HG03039 (cell line): Measurements from ENCODE around the gene OR2L13.
"Not testable (repeated sequence)": the region's sequence is repeated elsewhere in the genome, so short reads cannot be mapped to it uniquely, and the experiment has no call there.

Experiments
- ATAC-seq: cut with Tn5 transposase; IDR thresholded peaks from one replicate; pipeline ENCODE4 v1.9.1; 2021; ENCODE audit warnings: mild to moderate bottlenecking, moderate library complexity; ENCODE audit not compliant: unreplicated experiment

Gene OR2L13, protein sequence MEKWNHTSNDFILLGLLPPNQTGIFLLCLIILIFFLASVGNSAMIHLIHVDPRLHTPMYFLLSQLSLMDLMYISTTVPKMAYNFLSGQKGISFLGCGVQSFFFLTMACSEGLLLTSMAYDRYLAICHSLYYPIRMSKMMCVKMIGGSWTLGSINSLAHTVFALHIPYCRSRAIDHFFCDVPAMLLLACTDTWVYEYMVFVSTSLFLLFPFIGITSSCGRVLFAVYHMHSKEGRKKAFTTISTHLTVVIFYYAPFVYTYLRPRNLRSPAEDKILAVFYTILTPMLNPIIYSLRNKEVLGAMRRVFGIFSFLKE

DNA sequence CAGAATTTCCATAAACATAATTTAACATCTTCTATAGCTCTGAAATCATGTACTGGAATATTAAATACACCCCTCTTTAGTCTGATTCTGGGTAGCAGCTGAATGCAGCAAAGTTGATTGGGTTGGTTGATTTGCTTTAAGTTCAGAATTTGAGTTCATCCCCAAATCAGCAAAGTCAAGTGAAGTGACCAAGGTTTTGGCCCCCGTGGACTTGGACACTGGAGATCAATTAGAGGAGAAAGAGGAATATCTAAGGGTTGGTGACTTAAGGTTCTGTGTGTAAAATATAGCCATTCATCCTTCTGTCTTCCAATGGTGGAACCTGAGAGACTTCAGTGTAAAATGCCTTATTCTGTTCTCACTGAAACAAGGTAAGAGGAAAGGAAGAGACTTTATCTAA is at the start of gene OR2L13:
TSS of gene OR2L13 (plus strand) at position 301 of the 400 bp plus-strand sequence. CDS start 4,192 bp downstream, outside the sequence.
- no peak for ATAC-seq

DNA sequence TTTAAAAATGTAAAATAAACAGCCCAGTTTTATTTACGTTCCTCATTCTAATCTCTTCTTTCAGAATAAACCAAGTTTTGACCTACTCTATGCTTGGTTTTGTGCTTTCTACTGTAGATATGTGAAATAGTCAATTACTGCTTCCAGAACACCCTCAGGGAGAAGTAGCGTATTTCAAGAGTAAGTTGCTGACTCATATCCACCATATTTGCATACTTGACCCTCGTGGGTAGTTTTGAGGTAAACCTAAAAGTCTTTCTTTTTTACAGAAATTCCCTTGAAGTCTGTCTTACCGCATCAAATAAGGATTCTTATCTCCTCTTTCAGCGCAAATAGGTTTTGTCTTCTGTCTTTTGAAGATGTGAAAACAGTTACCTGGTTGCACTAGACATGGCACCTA is 49.8 kb upstream of the OR2L13 start:
- ATAC-seq, result no peak

DNA sequence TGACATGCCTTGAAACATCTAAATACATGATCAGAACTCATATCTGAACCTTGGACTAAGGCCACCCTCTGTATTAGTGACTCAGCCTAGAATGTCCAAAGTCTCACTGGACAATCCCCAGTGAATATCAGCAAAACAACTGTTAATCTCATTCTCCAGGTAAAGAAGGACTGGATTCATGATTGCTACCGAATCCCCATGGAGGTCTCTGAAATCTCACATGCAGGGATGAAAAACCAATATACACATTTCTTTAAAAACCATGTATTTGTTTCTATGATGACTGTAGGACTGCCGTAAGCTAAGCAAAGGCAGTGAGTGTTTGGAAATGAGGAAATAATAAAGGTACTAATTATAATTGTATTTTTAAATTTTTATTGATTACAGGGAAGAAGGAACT is 48.4 kb upstream of the OR2L13 start, which contains the start of gene OR2L3:
TSS of gene OR2L3 (plus strand) at position 301 of the 400 bp plus-strand sequence. CDS start 13,846 bp downstream, outside the sequence.
- no peak for ATAC-seq

DNA sequence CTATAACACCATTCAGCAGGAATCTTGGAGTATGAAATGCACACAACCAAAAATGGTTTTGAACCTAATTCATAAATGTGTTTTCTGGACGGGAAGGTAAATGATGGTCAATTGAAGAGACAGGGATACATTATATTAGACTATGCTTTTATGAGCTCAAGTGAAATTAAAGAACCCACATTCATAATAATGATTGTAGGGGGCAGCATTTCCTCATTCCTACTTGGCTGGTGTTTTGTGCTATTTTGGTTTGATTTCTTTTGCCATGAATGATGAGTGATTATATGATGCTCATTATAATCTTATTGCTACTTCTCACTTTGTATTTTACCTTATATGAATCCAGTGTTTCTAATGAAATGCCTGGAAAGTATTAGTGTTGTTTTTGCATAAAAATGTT is 48.0 kb upstream of the OR2L13 start:
- ATAC-seq, result no peak

DNA sequence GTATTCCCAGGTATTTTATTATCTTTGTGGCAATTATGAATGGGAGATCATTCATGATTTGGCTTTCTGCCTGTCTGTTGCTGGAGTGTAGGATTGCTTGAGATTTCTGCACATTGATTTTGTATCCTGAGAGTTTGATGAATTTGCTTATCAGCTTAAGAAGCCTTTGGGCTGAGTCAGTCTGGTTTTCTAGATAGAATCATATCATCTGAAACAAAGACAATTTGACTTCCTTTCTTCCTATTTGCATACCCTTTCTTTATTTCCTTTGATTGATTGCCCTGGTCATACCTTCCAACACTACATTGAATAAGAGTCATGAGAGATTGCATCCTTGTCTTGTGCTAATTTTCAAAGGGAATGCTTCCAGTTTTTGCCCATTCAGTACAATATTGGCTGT is 40.3 kb upstream of the OR2L13 start:
- no peak for ATAC-seq

DNA sequence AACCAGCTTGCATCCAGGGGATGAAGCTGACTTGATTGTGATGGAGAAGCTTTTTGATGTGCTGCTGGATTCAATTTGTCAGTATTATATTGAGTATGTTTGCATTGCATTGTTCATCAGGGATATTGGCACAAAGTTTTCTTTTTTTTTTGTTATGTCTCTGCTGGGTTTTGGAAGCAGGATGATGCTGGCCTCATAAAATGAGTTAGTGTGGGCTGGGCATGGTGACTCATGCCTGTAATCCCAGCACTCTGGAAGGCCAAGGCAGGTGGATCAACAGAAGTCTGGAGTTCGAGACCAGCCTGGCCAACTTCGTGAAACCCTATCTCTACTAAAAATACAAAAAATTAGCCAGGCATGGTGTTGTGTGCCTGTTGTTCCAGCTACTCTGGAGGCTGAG is 39.7 kb upstream of the OR2L13 start:
- no peak for ATAC-seq

DNA sequence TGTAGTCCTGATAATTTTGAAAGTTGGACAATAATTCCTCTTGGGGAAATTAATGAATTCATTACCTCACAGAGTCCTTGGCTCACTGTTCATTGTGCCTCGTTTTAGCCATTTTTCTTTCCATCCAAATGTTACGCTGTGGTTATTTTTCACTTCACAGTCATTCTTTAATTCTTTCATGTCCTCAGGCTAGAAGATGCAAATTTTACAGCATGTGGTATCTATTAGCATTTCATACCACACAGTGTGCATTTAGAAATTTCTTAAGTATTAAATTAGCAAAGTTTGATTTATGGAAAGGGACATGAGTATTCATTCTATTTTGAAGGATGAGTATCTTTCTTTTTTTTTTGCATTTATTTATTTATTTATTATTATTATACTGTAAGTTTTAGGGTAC is 29.9 kb upstream of the OR2L13 start:
- ATAC-seq, result no peak

DNA sequence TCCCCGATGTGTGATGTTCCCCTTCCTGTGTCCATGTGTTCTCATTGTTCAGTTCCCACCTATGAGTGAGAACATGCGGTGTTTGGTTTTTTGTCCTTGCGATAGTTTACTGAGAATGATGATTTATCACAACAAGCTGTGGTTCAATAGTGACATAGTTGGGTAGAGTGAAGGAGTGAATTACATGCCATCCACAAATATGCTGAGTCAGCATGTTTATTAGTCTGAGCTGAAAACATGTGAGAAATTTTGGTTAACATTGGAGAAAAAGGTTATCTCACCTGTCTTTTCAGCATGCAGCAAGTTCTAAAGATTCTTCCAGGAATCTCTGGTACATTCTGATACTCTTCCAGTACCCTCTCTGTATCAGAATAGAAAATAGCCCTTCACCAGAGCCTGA is 29.4 kb upstream of the OR2L13 start:
- ATAC-seq, result no peak

DNA sequence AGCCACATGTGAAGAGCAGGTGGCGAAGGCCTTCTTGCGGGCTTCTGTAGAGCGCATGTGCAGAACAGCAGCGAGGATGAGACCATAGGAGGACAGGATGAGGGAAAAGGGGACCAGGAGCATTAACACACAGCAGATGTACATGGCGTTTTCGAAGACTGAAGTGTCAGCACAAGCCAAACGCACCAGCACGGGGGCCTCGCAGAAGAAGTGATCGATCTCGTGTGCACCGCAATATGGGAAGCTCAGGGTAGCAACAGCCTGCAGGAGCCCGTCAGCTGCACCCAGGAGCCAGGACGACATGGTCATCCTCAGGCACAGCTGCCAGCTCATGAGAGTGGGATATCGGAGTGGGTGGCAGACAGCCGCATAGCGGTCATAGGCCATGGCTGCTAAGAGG is 11.1 kb upstream of the OR2L13 start:
- ATAC-seq, result not testable (repeated sequence)

DNA sequence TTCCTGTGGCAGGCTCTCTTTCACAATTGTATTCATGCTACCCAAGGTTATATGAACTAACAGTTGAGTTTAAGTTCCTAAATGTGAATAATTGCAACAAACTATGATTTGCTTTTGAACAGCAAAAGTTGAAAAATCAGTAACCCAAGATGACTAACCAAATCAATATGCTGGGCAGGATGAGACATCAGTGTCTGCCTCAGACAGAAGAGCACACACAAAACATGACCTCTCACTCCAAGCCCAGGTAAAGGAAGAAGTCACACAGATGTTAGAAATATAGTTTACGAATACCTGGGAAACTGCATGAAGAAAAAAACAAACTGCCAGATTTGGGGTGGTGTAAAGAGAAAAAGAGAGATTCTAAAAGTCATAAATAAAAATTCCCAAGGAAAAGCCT is 3.5 kb downstream of the OR2L13 start:
- ATAC-seq, result no peak

DNA sequence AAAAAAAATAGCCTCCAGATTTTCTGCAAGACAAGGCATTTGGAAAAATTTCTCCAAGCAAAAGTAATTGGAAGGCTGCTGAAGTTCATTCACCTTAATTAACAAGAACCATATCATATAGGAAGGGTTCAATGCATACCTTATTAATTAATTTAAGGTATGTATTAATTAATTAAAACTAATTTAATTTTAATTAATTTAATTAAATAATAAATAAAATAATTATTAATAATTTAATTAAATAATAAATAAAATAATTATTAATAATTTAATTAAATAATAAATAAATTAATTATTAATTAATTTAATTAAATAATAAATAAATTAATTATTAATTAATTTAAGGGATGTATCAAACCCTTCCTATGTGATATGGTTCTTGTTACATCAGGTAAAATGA is 7.9 kb downstream of the OR2L13 start:
- no peak for ATAC-seq

DNA sequence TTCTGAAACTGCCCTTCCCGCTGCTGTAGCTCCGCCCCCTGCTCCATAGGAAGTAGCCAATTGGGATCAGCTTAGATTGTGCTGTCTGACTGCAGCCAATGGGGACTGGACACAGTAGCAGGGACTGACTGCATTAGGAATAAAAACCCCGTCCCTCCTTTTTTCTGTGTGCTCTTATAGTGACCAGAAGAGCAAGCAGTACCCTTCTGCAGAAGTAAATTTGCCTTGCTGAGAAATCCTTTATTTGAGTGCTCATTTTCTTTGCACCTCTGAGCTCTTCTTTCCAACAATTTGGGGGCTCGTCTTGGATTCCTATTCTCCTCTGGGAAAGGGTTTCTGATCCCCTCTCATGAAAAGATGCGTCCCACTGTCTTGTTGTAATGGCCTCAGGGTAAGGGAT is 16.2 kb downstream of the OR2L13 start:
- ATAC-seq, result no peak

DNA sequence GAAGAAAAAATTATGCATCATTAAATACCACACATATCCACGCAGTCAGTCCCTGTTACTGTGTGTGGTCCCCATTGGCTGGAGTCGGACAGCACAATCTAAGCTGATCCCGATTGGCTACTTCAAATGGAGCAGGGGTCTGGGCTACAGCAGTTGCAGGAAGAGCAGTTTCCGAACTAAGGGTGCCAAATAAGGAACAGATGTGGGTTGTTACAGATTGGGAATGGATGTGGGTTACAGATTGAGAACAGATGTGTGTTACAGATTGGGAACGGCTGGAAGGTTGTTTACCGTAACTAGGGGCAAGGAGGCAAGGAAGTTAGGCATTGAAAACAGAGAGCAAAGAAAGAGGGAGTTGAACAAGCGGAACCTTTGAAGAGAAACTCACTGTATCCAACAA is 19.9 kb downstream of the OR2L13 start:
- ATAC-seq, result no peak

DNA sequence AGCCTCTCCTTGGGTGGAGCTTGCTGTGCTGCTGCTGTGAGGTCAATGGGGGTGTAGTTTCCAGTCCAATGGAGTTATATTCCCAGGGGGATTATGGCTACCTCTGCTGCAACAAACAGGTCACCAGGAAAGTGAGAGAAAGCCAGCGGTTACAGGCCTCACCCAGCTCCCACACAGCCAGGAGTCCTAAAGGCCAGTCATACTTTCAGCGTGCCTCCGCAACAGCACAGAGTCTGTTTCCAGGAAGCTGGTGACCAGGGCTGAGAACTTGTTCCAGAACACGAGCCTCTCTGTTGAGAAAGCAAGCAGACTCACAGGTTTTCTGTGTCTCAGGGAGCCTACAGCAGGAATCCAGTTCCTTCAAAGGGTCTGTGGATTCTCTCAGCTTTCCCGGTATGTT is 32.7 kb downstream of the OR2L13 start:
- ATAC-seq, result no peak

DNA sequence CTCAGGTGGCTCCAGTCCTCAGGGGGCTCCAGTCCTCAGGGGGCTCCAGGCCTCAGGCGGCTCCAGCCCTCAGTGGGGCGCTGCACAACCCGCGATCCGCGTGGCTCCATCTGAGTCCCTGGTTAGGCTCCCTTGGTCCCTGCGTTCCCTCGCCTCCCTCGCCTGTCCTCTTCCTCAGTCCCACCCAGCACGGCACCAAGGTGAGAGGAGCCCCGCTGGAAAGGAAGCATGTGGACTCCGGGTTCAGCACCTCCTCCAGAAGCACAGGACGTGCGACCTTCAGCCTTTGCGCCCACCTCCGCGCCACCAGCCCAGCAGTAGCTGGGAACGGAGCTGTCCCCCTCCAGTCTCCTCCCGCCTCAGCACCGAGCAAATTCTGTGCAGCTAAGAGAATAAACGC is 41.8 kb downstream of the OR2L13 start:
- no peak for ATAC-seq

DNA sequence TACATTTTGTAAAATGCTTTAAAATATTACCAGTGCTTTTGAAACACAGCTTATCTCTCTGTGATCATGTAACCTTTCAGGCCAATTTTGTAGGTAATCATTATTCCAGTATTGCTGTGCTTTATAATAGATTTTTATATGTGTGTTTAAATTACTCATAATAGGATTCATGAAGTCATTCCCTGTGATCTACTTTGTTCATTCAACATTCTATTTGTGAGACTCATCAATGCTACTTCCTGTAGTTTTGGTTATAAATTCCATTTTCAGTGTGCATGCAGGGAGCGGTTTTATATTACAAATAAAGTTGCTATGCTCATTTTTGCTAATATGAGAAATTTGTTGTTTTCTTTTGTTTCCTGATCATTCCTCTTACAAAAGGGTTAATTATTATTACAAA is 45.9 kb downstream of the OR2L13 start:
- ATAC-seq, result no peak

DNA sequence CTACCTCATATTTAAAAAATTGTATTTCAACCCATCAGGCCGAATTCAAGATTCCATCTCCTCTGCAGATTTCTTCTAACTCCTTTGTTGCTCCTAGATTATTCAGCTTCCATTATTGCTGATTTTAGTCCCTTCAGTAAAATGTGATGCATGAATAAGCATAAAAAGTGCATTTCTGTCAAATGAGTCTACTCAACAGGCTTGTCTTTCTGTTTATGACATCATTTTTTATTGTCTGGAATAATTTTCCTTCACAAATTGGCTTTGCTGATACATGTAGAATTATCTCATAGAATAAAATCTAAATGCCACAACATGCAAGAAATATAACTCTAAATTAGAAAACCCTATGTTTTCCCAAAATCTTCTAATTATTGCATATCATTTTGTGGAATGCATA is 48.3 kb downstream of the OR2L13 start:
- ATAC-seq, result no peak

DNA sequence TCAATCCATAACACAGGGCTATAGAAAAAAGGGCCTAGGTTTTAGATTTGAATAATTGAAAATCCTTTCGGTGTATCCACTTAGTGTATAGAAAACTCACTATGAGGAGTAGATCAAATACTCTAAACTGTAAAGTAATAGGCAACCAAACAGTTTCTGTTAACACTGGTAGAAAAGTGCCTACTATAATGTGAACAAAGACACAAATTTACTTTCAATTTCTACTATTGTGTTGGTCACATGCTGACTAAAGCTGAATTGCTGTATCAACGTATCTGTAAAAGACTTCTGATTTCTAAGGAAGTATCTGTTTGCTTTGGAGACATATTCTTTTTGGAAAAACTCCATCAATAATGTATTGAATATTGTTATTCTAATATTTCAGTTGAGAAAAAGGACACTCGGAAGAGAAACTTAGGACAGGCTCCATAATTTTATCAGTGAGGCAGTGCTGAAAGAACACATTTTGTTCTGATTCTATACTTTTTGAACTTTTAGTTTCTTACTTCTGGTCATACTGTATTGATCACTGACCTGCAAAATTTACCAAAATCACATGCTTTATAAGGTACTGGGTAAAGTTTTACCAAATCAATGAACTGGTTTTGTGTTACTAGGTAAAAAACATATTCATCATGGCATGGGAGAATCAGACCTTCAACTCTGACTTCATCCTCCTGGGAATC is 49.7 kb downstream of the OR2L13 start, which contains the start of gene OR2M5:
TSS of gene OR2M5 (plus strand) at position 636 of the 686 bp plus-strand sequence. CDS start at position 636, 0 bp downstream.
- ATAC-seq, result no peak
